WI38 (cell line): ENCODE data around the gene ZAR1L.

Experiments
- H3K4me3 ChIP-seq: 2 replicates; pipeline ENCODE4 v1.5.1; 2011; ENCODE audit warnings: low read depth, mild to moderate bottlenecking, control low read depth, low read length
- CTCF ChIP-seq: IDR thresholded peaks from 2 replicates; pipeline ENCODE4 v1.5.1; 2012; ENCODE audit warnings: low read depth, mild to moderate bottlenecking, control low read depth, low read length

The ZAR1L gene

GRCh38 chr13:32299893-32300292, 15.3 kb downstream of the ZAR1L start:
- TF ChIP-seq CTCF: no peak
- H3K4me3 ChIP-seq: no peak overlapping the region

GRCh38 chr13:32298695-32299094, 16.5 kb downstream of the ZAR1L start:
- no peak overlapping the region for H3K4me3 ChIP-seq
- no peak for TF ChIP-seq CTCF

GRCh38 chr13:32297206-32297605, 18.0 kb downstream of the ZAR1L start:
- no peak for TF ChIP-seq CTCF
- no peak overlapping the region for H3K4me3 ChIP-seq

GRCh38 chr13:32285633-32285965, 29.6 kb downstream of the ZAR1L start:
- TF ChIP-seq CTCF: no peak
- no peak overlapping the region for H3K4me3 ChIP-seq

GRCh38 chr13:32284927-32285632, 30.1 kb downstream of the ZAR1L start:
- no peak for TF ChIP-seq CTCF
- no peak overlapping the region for H3K4me3 ChIP-seq

- H3K4me3 ChIP-seq: no peak overlapping the region
- no peak for TF ChIP-seq CTCF
Measured at GRCh38 chr13:32282096-32282711, 33.0 kb downstream of the ZAR1L start.

GRCh38 chr13:32281096-32281495, 34.1 kb downstream of the ZAR1L start:
- TF ChIP-seq CTCF: no peak
- no peak overlapping the region for H3K4me3 ChIP-seq
